C4-2B (cell line): Measurements from ENCODE around the gene CDC14B.

ENCODE experiments used
- CTCF ChIP-seq: fragments of 450-650 bp; conservative IDR thresholded peaks from 2 replicates; pipeline ENCODE4 v1.5.1; 2017; ENCODE audit warnings: mild to moderate bottlenecking
- ZFX ChIP-seq: fragments of 450-650 bp; IDR thresholded peaks from 2 replicates; pipeline ENCODE4 v1.6.1; 2017

- no peak for TF ChIP-seq CTCF
- no peak for TF ChIP-seq ZFX
Observed at GRCh38 chr9:96478829-96479371, 140.7 kb downstream of the CDC14B start.
